Mesenchymal stem cell (in vitro differentiated cells and primary cell): Measurements from ENCODE around the gene TRPC4AP.

Source experiments
- DNase-seq: peaks from one replicate; pipeline ENCODE4 v3.0.0-alpha.2; 2013
- H2AFZ ChIP-seq: one replicate; pipeline ENCODE4 v1.6.1; 2013; ENCODE audit warnings: low read depth, mild to moderate bottlenecking, control low read depth, inconsistent platforms, low read length, moderate library complexity
- H2AK5ac ChIP-seq: 2 replicates; pipeline ENCODE4 v1.6.1; 2013; ENCODE audit warnings: low read length, moderate library complexity, mild to moderate bottlenecking, inconsistent platforms; ENCODE audit not compliant: severe bottlenecking
- H2BK120ac ChIP-seq: one replicate; pipeline ENCODE4 v1.6.1; 2013; ENCODE audit warnings: low read depth, mild to moderate bottlenecking, inconsistent platforms, low read length, moderate library complexity
- H2BK12ac ChIP-seq, 2 experiments: one replicate each; pipeline ENCODE4 v1.6.1; 2013; ENCODE audit warnings: inconsistent platforms in 2 of 2, low read length in 2 of 2, mild to moderate bottlenecking in 2 of 2, moderate library complexity in 2 of 2, control low read depth in 1 of 2
- H2BK15ac ChIP-seq: one replicate; pipeline ENCODE4 v1.6.1; 2013; ENCODE audit warnings: mild to moderate bottlenecking, low read depth, inconsistent platforms; ENCODE audit not compliant: poor library complexity, severe bottlenecking
- H2BK5ac ChIP-seq: 2 replicates; pipeline ENCODE4 v1.6.1; 2013; ENCODE audit warnings: low read depth, mild to moderate bottlenecking, low read length, control low read depth, inconsistent platforms; ENCODE audit not compliant: poor library complexity, severe bottlenecking
- H3K14ac ChIP-seq, 2 experiments: one replicate each; pipeline ENCODE4 v1.6.1; 2013; ENCODE audit warnings: inconsistent platforms in 2 of 2, low read length in 2 of 2, control low read depth in 1 of 2, mild to moderate bottlenecking in 1 of 2, moderate library complexity in 1 of 2
- H3K18ac ChIP-seq, 2 experiments: one replicate each; pipeline ENCODE4 v1.6.1; 2013; ENCODE audit warnings: inconsistent platforms in 2 of 2, low read length in 2 of 2, control low read depth in 1 of 2, low read depth in 1 of 2, mild to moderate bottlenecking in 1 of 2
- H3K23ac ChIP-seq, 2 experiments: one replicate each; pipeline ENCODE4 v1.6.1; 2013; ENCODE audit warnings: inconsistent platforms in 2 of 2, low read length in 2 of 2, mild to moderate bottlenecking in 2 of 2, moderate library complexity in 2 of 2, control low read depth in 1 of 2
- H3K27ac ChIP-seq: 2 replicates; pipeline ENCODE4 v1.5.1; 2013; ENCODE audit warnings: mild to moderate bottlenecking, moderate library complexity, low read length, control low read depth, inconsistent platforms; ENCODE audit not compliant: poor library complexity, severe bottlenecking
- H3K27me3 ChIP-seq, 2 experiments: 2 replicates each; pipeline versions ENCODE4 v1.6.1 to v1.7.0; 2013; ENCODE audit warnings: low read length in 2 of 2, mild to moderate bottlenecking in 2 of 2, moderate library complexity in 2 of 2, control low read depth in 1 of 2, inconsistent platforms in 1 of 2; ENCODE audit not compliant: control insufficient read depth in 1 of 2, insufficient read depth in 1 of 2
- H3K36me3 ChIP-seq, 2 experiments: 2 replicates each; pipeline versions ENCODE4 v1.6.1 to v1.7.0; 2013; ENCODE audit warnings: low read length in 2 of 2, control low read depth in 1 of 2, inconsistent platforms in 1 of 2, low read depth in 1 of 2, mild to moderate bottlenecking in 1 of 2; ENCODE audit not compliant: insufficient read depth in 2 of 2, control insufficient read depth in 1 of 2
- H3K4ac ChIP-seq, 2 experiments: one replicate each; pipeline ENCODE4 v1.6.1; 2013; ENCODE audit warnings: inconsistent platforms in 2 of 2, low read length in 2 of 2, mild to moderate bottlenecking in 2 of 2, moderate library complexity in 2 of 2, control low read depth in 1 of 2, low read depth in 1 of 2
- H3K4me1 ChIP-seq: 2 replicates; pipeline ENCODE4 v1.6.1; 2013; ENCODE audit warnings: low read depth, low read length, control low read depth; ENCODE audit not compliant: control insufficient read depth, insufficient read depth
- H3K4me2 ChIP-seq: 2 replicates; pipeline ENCODE4 v1.6.1; 2013; ENCODE audit warnings: low read length, mild to moderate bottlenecking, inconsistent platforms; ENCODE audit not compliant: poor library complexity, severe bottlenecking
- H3K4me3 ChIP-seq, 2 experiments: 2 replicates each; pipeline versions ENCODE4 v1.5.1 to v1.7.0; 2013; ENCODE audit warnings: low read length in 2 of 2, mild to moderate bottlenecking in 2 of 2, control low read depth in 1 of 2, low read depth in 1 of 2; ENCODE audit not compliant: insufficient read depth in 1 of 2
- H3K79me1 ChIP-seq: replicated peaks from 2 replicates; pipeline ENCODE4 v1.6.1; 2013; ENCODE audit warnings: mild to moderate bottlenecking, control low read depth, low read length, inconsistent platforms; ENCODE audit not compliant: poor library complexity, severe bottlenecking
- H3K9ac ChIP-seq: 2 replicates; pipeline ENCODE4 v1.7.0; 2013; ENCODE audit warnings: mild to moderate bottlenecking, low read length, moderate library complexity
- H3K9me3 ChIP-seq: 2 replicates; pipeline ENCODE4 v1.7.0; 2013; ENCODE audit warnings: mild to moderate bottlenecking, low read length; ENCODE audit not compliant: control insufficient read depth
- H4K8ac ChIP-seq: one replicate; pipeline ENCODE4 v1.6.1; 2013; ENCODE audit warnings: inconsistent platforms, mild to moderate bottlenecking, low read length, moderate library complexity
- H4K91ac ChIP-seq: one replicate; pipeline ENCODE4 v1.6.1; 2013; ENCODE audit warnings: mild to moderate bottlenecking, low read length, inconsistent platforms
- WGBS: methylation state at CpG from one replicate; pipeline ENCODE4 v1.1.7; 2013; ENCODE audit warnings: mixed read lengths; 5-methylcytosine and 5-hydroxymethylcytosine counted together

Gene TRPC4AP

DNA sequence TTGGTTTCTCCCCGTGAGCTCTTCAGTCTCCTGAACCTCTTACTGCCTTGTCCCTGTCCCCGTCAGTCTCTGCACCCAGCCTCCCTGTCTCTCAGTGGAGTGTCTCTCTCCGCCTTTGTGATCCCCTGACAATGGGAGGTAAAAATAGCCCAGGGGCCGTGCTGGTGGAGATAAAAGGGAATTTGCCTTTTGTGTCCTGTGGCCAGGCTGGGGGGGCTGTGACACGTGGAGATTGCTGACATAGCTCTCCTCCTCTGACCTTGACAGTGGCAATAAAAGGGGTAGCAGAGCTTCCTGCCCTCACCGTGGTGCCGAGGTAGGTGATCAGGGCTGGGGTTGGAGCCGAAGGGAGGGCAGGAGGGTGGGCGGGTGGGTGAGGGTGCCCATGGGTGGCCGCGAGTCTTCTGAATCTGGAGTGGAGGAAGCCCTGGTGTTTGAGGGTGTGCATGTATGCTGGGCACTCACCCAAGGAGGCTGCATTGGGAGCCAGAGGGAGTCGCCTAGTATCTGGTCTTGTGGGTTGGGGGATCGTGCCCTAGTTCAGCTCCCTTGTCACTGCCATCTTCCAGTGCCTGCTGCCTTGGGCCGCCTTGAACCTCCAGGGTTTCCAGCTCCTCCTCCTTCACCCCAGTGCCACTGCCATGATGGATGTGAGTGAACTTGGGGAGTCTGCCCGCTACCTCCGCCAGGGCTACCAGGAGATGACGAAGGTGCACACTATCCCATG is 115.1 kb downstream of the TRPC4AP start:
- Histone ChIP-seq H3K14ac (no peak overlapping the region), H2BK12ac (no peak overlapping the region), H3K9ac (no peak overlapping the region), H3K4me1 (peaks cover 7% of the 10 kb centered on the region), H3K27me3 (peaks cover 12 to 39% of the 10 kb centered on the region in 2 experiments), H2BK120ac (no peak overlapping the region), H3K4ac (no peak overlapping the region), H3K4me2 (no peak overlapping the region), H3K36me3 (no peaks in the 10 kb centered on the region), H2BK15ac (no peak overlapping the region), H2AFZ (no peak overlapping the region), H3K27ac (no peak overlapping the region), H2BK5ac (no peak overlapping the region), H4K8ac (no peak overlapping the region), H3K9me3 (no peaks in the 10 kb centered on the region), H3K23ac (no peak overlapping the region), H4K91ac (no peak overlapping the region), H3K18ac (no peak overlapping the region), H2AK5ac (no peak overlapping the region), H3K4me3 (no peak overlapping the region), H3K79me1 (no peaks in the 10 kb centered on the region)
- 63% methylated on average over 13 of the region's 17 CpGs for WGBS
- no peak for DNase-seq

- Histone ChIP-seq H3K4ac (no peak overlapping the region), H2AFZ (no peak overlapping the region), H3K36me3 (no peaks in the 10 kb centered on the region), H3K27me3 (peaks cover 12 to 39% of the 10 kb centered on the region in 2 experiments), H2AK5ac (no peak overlapping the region), H3K14ac (no peak overlapping the region), H2BK5ac (no peak overlapping the region), H3K79me1 (no peaks in the 10 kb centered on the region), H3K4me1 (peaks cover 7% of the 10 kb centered on the region), H2BK12ac (no peak overlapping the region), H3K4me3 (no peak overlapping the region), H4K91ac (no peak overlapping the region), H2BK15ac (no peak overlapping the region), H3K4me2 (no peak overlapping the region), H3K9me3 (no peaks in the 10 kb centered on the region), H3K18ac (no peak overlapping the region), H2BK120ac (no peak overlapping the region), H3K9ac (no peak overlapping the region), H4K8ac (no peak overlapping the region), H3K23ac (no peak overlapping the region), H3K27ac (no peak overlapping the region)
- no peak for DNase-seq
- WGBS, result 93% methylated on average over 10 of the region's 12 CpGs
Measured at GRCh38 chr20:34976286-34976685, 116.3 kb downstream of the TRPC4AP start.

DNA sequence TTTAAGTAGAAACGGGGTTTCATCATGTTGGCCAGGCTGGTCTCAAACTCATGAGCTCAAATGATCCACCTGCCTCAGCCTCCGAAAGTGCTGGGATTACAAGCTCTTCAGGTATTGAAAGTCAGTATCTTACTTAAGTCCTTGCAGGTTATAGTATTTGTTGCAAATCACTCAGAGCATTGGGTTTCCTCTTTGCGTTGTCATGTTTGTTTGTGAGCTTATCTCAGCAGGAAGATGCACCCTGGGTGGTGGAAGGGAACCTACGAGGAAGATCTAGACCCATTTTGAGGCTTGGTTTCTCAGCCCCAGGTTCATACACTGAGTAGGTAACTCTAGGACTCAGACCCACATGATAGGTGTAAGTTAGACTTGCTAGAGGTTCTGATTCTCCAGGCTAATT is 118.4 kb downstream of the TRPC4AP start:
- DNase-seq, result no peak
- no peak overlapping the region for H2AFZ ChIP-seq

DNA sequence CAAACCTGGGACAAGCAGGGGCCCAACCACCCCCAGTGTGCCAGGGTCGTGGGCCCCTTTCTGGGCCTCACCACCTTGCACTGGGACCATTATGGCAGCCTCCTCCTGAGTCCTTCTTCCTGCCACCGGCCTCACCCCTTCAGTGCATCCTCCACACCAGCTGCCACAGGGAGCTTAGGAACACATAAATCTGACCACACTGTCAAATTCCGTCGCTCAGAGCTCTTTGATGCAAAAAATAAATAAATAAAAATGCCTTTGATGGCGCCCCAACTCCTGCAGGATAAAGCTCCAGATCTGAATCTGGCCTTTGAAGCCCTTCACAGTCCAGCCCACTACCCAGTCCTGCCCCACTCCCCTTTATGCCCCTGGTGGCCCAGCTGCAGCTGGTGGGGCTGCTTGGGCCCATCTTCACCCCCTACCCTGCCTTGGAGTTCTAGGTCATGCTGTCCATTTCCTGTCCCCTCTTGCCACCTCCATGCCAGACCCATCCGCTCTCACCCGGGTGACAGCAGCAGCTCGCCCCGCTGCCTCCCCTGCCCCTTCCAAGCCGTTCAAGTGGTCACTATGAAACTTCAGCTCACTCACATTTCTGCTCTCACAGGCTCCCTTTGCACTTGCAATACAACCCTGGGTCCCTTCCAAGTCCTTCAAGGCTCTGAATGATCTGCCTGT is 120.9 kb downstream of the TRPC4AP start:
- no peak overlapping the region for H4K8ac ChIP-seq
- DNase-seq, result no peak
- H3K27me3 ChIP-seq, result peaks cover 4 to 28% of the 10 kb centered on the region in 2 experiments
- H3K18ac ChIP-seq, result no peak overlapping the region
- H3K14ac ChIP-seq, result no peak overlapping the region
- no peak overlapping the region for H3K4me3 ChIP-seq
- H2BK12ac ChIP-seq, result no peak overlapping the region
- no peak overlapping the region for H3K23ac ChIP-seq
- no peak overlapping the region for H2BK120ac ChIP-seq
- no peak overlapping the region for H2AFZ ChIP-seq
- H4K91ac ChIP-seq, result no peak overlapping the region
- H3K27ac ChIP-seq, result no peak overlapping the region
- no peak overlapping the region for H3K9ac ChIP-seq
- H2BK5ac ChIP-seq, result no peak overlapping the region
- H2BK15ac ChIP-seq, result no peak overlapping the region
- no peak overlapping the region for H2AK5ac ChIP-seq
- no peaks in the 10 kb centered on the region for H3K9me3 ChIP-seq
- H3K4ac ChIP-seq, result no peak overlapping the region
- no peak overlapping the region for H3K4me2 ChIP-seq
- 74% methylated on average over 10 of the region's 10 CpGs for WGBS
- H3K79me1 ChIP-seq, result no peaks in the 10 kb centered on the region
- no peaks in the 10 kb centered on the region for H3K36me3 ChIP-seq
- H3K4me1 ChIP-seq, result no peaks in the 10 kb centered on the region

More for the DNA sequence above, 118.4 kb downstream of the TRPC4AP start:
- Histone ChIP-seq H3K14ac (no peak overlapping the region), H3K4me1 (no peaks in the 10 kb centered on the region), H3K27me3 (peaks cover 12 to 42% of the 10 kb centered on the region in 2 experiments), H3K4me2 (no peak overlapping the region), H2BK120ac (no peak overlapping the region), H3K23ac (no peak overlapping the region), H3K9ac (no peak overlapping the region), H3K27ac (no peak overlapping the region), H3K36me3 (no peaks in the 10 kb centered on the region), H2BK12ac (no peak overlapping the region), H2BK15ac (no peak overlapping the region), H3K4ac (no peak overlapping the region), H3K79me1 (no peaks in the 10 kb centered on the region), H3K9me3 (no peaks in the 10 kb centered on the region), H3K18ac (no peak overlapping the region), H2BK5ac (no peak overlapping the region), H4K8ac (no peak overlapping the region), H3K4me3 (no peak overlapping the region), H4K91ac (no peak overlapping the region), H2AK5ac (no peak overlapping the region)
- 65% methylated on average over 4 of the region's 4 CpGs for WGBS
